PFSK-1 (cell line): Measurements from ENCODE around the gene MICB.

Experiments used
- POLR2AphosphoS5 ChIP-seq: IDR thresholded peaks from 2 replicates; pipeline ENCODE4 v1.6.1; 2012; ENCODE audit warnings: low read depth, mild to moderate bottlenecking, control low read depth, low read length, moderate library complexity
- SIN3A ChIP-seq: IDR thresholded peaks from 2 replicates; pipeline ENCODE4 v1.6.1; 2012; ENCODE audit warnings: mild to moderate bottlenecking, low read length, moderate library complexity, borderline replicate concordance; ENCODE audit not compliant: insufficient read depth
- TAF1 ChIP-seq: IDR thresholded peaks from 2 replicates; pipeline ENCODE4 v1.6.1; 2012; ENCODE audit warnings: low read length, control low read depth, borderline replicate concordance; ENCODE audit not compliant: insufficient read depth

GRCh38 chr6:31547727-31548543 lies 50.0 kb downstream of the MICB start:
- no peak for TF ChIP-seq POLR2AphosphoS5
- TF ChIP-seq TAF1 = no peak
- TF ChIP-seq SIN3A = no peak
